Left lung (tissue), 10 donors: ENCODE data around the gene CRIM1. TPM values are rescaled to one million over a fixed set of nuclear protein-coding genes. Genes with fewer than 3 reads are reported as not detected.

Experiments used
- ATAC-seq: fragments of 200-7000 bp; cut with Tn5 transposase; one replicate; pipeline ENCODE4 v1.9.1; 2020; ENCODE audit warnings: moderate library complexity
- DNase-seq, 4 donors: peaks; one replicate each; pipeline ENCODE4 v3.0.0-alpha.2; 2013 to 2020
- H3K27ac ChIP-seq, 2 donors: fragments of 200-600 bp; sonication (generic) in 1 of 2; one replicate each; pipeline versions ENCODE4 v1.5.0 to v1.8.0; 2020 to 2021
- H3K27me3 ChIP-seq, 2 donors: fragments of 200-600 bp; sonication (generic) in 1 of 2; one replicate each; pipeline versions ENCODE4 v1.5.0 to v1.8.0; 2020 to 2021
- H3K36me3 ChIP-seq, 2 donors: fragments of 200-600 bp; sonication (generic) in 1 of 2; one replicate each; pipeline versions ENCODE4 v1.5.0 to v1.8.0; 2020 to 2021
- H3K4me1 ChIP-seq, 2 donors: fragments of 200-600 bp; one replicate each; pipeline ENCODE4 v1.8.0; 2021
- H3K4me3 ChIP-seq, 2 donors: fragments of 200-600 bp; sonication (generic) in 1 of 2; one replicate each; pipeline versions ENCODE4 v1.5.0 to v1.8.0; 2020 to 2021; ENCODE audit warnings: mild to moderate bottlenecking in 1 of 2
- H3K9me3 ChIP-seq, 2 donors: fragments of 200-600 bp; sonication (generic) in 1 of 2; one replicate each; pipeline versions ENCODE4 v1.5.0 to v1.8.0; 2020 to 2021
- CTCF ChIP-seq, 2 donors: fragments of 200-600 bp; sonication (generic) in 1 of 2; IDR thresholded peaks; one replicate each; pipeline versions ENCODE4 v1.5.0 to v1.8.0; 2021; ENCODE audit warnings: antibody characterized with exemption in 2 of 2
- intact Hi-C, 2 donors: fragments of 100-400 bp; cut with DNase I; formaldehyde crosslinking; loops; one replicate each; pipeline versions ENCODE4 v1.11.2 to v1.14.2; 2022
- polyA plus RNA-seq, 6 donors: library from polyadenylated mRNA; unstranded; fragments of 120-200 nt; gene quantifications; one replicate each; pipeline ENCODE4 v1.2.1, GENCODE V29; 2013; ENCODE audit not compliant: insufficient read length in 6 of 6
- total RNA-seq, 2 donors: library from RNA; stranded (reverse); fragmentation: NEBNext Ultra II Directional; extraction: Animal tissue kit (Norgen Biotek cat#: 25700); gene quantifications; one replicate each; pipeline ENCODE4 v1.2.1, GENCODE V29; 2021
- donor health status: DM: no; HTN: yes; CAD: no.
- donor health status: DM: no; HTN: no; CAD: no.

CRIM1 gene
- total and polyA plus RNA-seq, 8 donors = 28.7 to 72.9 (median 31.4) TPM

GRCh38 chr2:36596397-36596796, 240.8 kb downstream of the CRIM1 start:
- intact Hi-C loops = no loop called here
- no peak for ATAC-seq
- no peak overlapping the region for H3K27ac ChIP-seq
- H3K9me3 ChIP-seq = no peaks in the 10 kb centered on the region
- H3K4me3 ChIP-seq = peak overlapping the region in 1 of 2 donors; percentile 96
- no peak for TF ChIP-seq CTCF (IDR thresholded peaks at IDR 0.05)
- peaks cover 12 to 28% of the 10 kb centered on the region in 2 donors for H3K4me1 ChIP-seq
- H3K36me3 ChIP-seq = no peaks in the 10 kb centered on the region
- DNase-seq = no peak
- no peaks in the 10 kb centered on the region for H3K27me3 ChIP-seq

GRCh38 chr2:36597003-36597531, 241.5 kb downstream of the CRIM1 start:
- DNase-seq (no peak), ATAC-seq (no peak)
- Histone ChIP-seq H3K4me1 (peaks cover 12 to 25% of the 10 kb centered on the region in 2 donors), H3K36me3 (no peaks in the 10 kb centered on the region), H3K9me3 (no peaks in the 10 kb centered on the region), H3K4me3 (peak overlapping the region; percentile 96 to 97), H3K27ac (peak overlapping the region; percentile 95 to 98), H3K27me3 (no peaks in the 10 kb centered on the region)
- no peak for TF ChIP-seq CTCF (IDR thresholded peaks at IDR 0.05)
- intact Hi-C loops = no loop called here

- H3K27me3 ChIP-seq = no peaks in the 10 kb centered on the region
- intact Hi-C loops = no loop called here
- peak; percentile 57 to 97 (median 84) for DNase-seq
- no peaks in the 10 kb centered on the region for H3K9me3 ChIP-seq
- peaks cover 12 to 25% of the 10 kb centered on the region in 2 donors for H3K4me1 ChIP-seq
- H3K4me3 ChIP-seq = peak within 1 kb of the TSS; percentile 96 to 97
- peak within 1 kb of the TSS; percentile 95 to 98 for H3K27ac ChIP-seq
- peak; percentile 99 for ATAC-seq
- H3K36me3 ChIP-seq = no peaks in the 10 kb centered on the region
- TF ChIP-seq CTCF (IDR thresholded peaks at IDR 0.05) = no peak
These were observed 242.2 kb downstream of the CRIM1 start, which contains the start of gene FEZ2 for GRCh38 chr2:36597532-36598377. FEZ2 (minus strand) TSS chr2:36598168; CDS start chr2:36598142, 26 bp downstream.

Other genes starting within 250 kb of the CRIM1 start
- 10 to 100 TPM; 47.5 to 53.2 TPM for gene FEZ2, start 242.4 kb downstream of the CRIM1 start, total RNA-seq
- 10 to 100 TPM; 67.0 to 74.0 (median 71.2) TPM for gene FEZ2, start 242.4 kb downstream of the CRIM1 start, polyA plus RNA-seq